Hepatocyte (in vitro differentiated cells): ENCODE results near the gene RANBP3.

ENCODE experiments used
- CTCF ChIP-seq: fragments of 200-600 bp; sonication (generic); IDR thresholded peaks from 2 replicates; pipeline ENCODE4 v1.5.1; 2016; ENCODE audit warnings: antibody characterized with exemption, mild to moderate bottlenecking; ENCODE audit not compliant: poor library complexity
- EZH2 ChIP-seq: fragments of 200-600 bp; sonication (generic); IDR thresholded peaks from 2 replicates; pipeline ENCODE4 v1.6.1; 2016; ENCODE audit warnings: antibody characterized with exemption, mild to moderate bottlenecking, borderline replicate concordance
- EZH2phosphoT487 ChIP-seq: fragments of 200-600 bp; sonication (generic); IDR thresholded peaks from one replicate; pipeline ENCODE4 v1.6.1; 2018; ENCODE audit warnings: antibody characterized with exemption, mild to moderate bottlenecking, low read depth, moderate library complexity; ENCODE audit not compliant: unreplicated experiment, severe bottlenecking

GRCh38 chr19:5990289-5990797 lies 12.4 kb upstream of the RANBP3 start:
- TF ChIP-seq CTCF (no peak), EZH2phosphoT487 (no peak), EZH2 (no peak)
